Endothelial cell of umbilical vein (primary cell): ENCODE data around the gene FMN1. TPM values are rescaled to one million over a fixed set of nuclear protein-coding genes. Genes with fewer than 3 reads are reported as not detected.

ENCODE experiments used
- BruUV-seq: library from RNA; stranded (reverse); fragments of 400-500 nt; replicated peaks from 2 replicates; lab custom pipeline; 2021; lab: Mats Ljungman, UMichigan
- CTCF ChIA-PET: fragments of 300-600, 350-600 bp; sonication (Branson Sonifier 250); formaldehyde crosslinking; loops from one replicate; lab custom pipeline; 2021; ENCODE audit warnings: antibody characterized with exemption, inconsistent platforms; lab: Charles Lee
- POLR2A ChIA-PET: fragments of 300-600, 350-600 bp; sonication (Branson Sonifier 250); formaldehyde crosslinking; loops from one replicate; lab custom pipeline; 2021; ENCODE audit warnings: antibody characterized with exemption, inconsistent platforms; lab: Charles Lee
- DNase-seq: peaks from one replicate; pipeline ENCODE4 v3.0.0-alpha.2; 2011; ENCODE audit warnings: low read depth, low spot score
- FAIRE-seq: peaks from 2 replicates; lab custom pipeline; 2011; peaks lifted over from hg19 to GRCh38; lab: Jason Lieb, UNC
- H2AFZ ChIP-seq: 2 replicates; pipeline ENCODE4 v1.6.0; 2012; ENCODE audit warnings: low read depth, low read length, control low read depth, inconsistent platforms
- H3K27ac ChIP-seq: 2 replicates; pipeline ENCODE4 v1.5.1; 2011; ENCODE audit warnings: low read depth, mild to moderate bottlenecking, control low read depth, low read length, moderate library complexity; ENCODE audit not compliant: insufficient read depth
- H3K27me3 ChIP-seq, 2 experiments: 2 replicates each; pipeline versions ENCODE4 v1.6.0 to v1.6.1; 2011; ENCODE audit warnings: low read length in 2 of 2, mixed read lengths in 1 of 2; ENCODE audit not compliant: control insufficient read depth in 2 of 2, insufficient read depth in 2 of 2
- H3K36me3 ChIP-seq, 2 experiments: 2 replicates in 1 of 2; 3 replicates in 1 of 2; pipeline ENCODE4 v1.5.1; 2011; ENCODE audit warnings: low read length in 2 of 2, mild to moderate bottlenecking in 1 of 2, moderate library complexity in 1 of 2; ENCODE audit not compliant: control insufficient read depth in 2 of 2, insufficient read depth in 2 of 2; ENCODE audit errors: extremely low read depth in 1 of 2
- H3K4me1 ChIP-seq: 3 replicates; pipeline ENCODE4 v1.5.1; 2011; ENCODE audit warnings: mild to moderate bottlenecking, low read length; ENCODE audit not compliant: control insufficient read depth, insufficient read depth; ENCODE audit errors: extremely low read depth
- H3K4me2 ChIP-seq: 2 replicates; pipeline ENCODE4 v1.6.1; 2011; ENCODE audit warnings: low read length, control low read depth, mixed read lengths; ENCODE audit not compliant: insufficient read depth
- H3K4me3 ChIP-seq, 3 experiments: fragments of 200-600 bp in 1 of 3; sonication (generic), shearing (Covaris generic) in 1 of 3; replicated peaks in 1 of 3; 2 replicates each; pipeline ENCODE4 v1.5.1; 2011 to 2016; ENCODE audit warnings: control low read depth in 3 of 3, low read length in 3 of 3, mild to moderate bottlenecking in 2 of 3, inconsistent platforms in 1 of 3, low read depth in 1 of 3, moderate library complexity in 1 of 3; ENCODE audit not compliant: insufficient read depth in 1 of 3
- H3K79me2 ChIP-seq: 2 replicates; pipeline ENCODE4 v1.6.0; 2012; ENCODE audit warnings: low read length, inconsistent platforms; ENCODE audit not compliant: control insufficient read depth, insufficient read depth
- H3K9ac ChIP-seq: replicated peaks from 2 replicates; pipeline ENCODE3; 2011; ENCODE audit warnings: low read length, control low read depth; ENCODE audit not compliant: insufficient read depth; ENCODE audit errors: extremely low read depth
- H3K9me1 ChIP-seq: replicated peaks from 3 replicates; pipeline ENCODE4 v1.6.0; 2011; ENCODE audit warnings: mild to moderate bottlenecking, low read length; ENCODE audit not compliant: control insufficient read depth, insufficient read depth; ENCODE audit errors: extremely low read depth
- H3K9me3 ChIP-seq: replicated peaks from 2 replicates; pipeline ENCODE4 v1.5.1; 2012; ENCODE audit warnings: low read length, inconsistent platforms; ENCODE audit not compliant: control insufficient read depth, insufficient read depth
- H4K20me1 ChIP-seq: replicated peaks from 2 replicates; pipeline ENCODE3; 2011; ENCODE audit warnings: mild to moderate bottlenecking, low read length; ENCODE audit not compliant: control insufficient read depth, insufficient read depth; ENCODE audit errors: extremely low read depth
- EZH2 ChIP-seq: IDR thresholded peaks from 2 replicates; pipeline ENCODE4 v1.6.1; 2012; ENCODE audit warnings: borderline replicate concordance, low read depth, mild to moderate bottlenecking, moderate library complexity, low read length, inconsistent platforms; ENCODE audit not compliant: severe bottlenecking
- FOS ChIP-seq: IDR thresholded peaks from 2 replicates; pipeline ENCODE4 v1.6.1; 2011; ENCODE audit warnings: mild to moderate bottlenecking, low read length, moderate library complexity, borderline replicate concordance; ENCODE audit not compliant: insufficient read depth
- GATA2 ChIP-seq: IDR thresholded peaks from 2 replicates; pipeline ENCODE4 v1.7.0; 2011; ENCODE audit warnings: low read depth, mild to moderate bottlenecking, moderate library complexity, mixed read lengths, low read length; ENCODE audit not compliant: insufficient read length, insufficient read depth
- JUN ChIP-seq: IDR thresholded peaks from 2 replicates; pipeline ENCODE4 v1.6.1; 2011; ENCODE audit warnings: borderline replicate concordance, low read depth; ENCODE audit not compliant: insufficient read length, insufficient read depth
- MYC ChIP-seq: IDR thresholded peaks from one replicate; pipeline ENCODE4 v1.6.1; 2011; ENCODE audit warnings: mild to moderate bottlenecking, low read depth, low read length
- POLR2A ChIP-seq: IDR thresholded peaks from 2 replicates; pipeline ENCODE4 v1.6.1; 2012; ENCODE audit warnings: low read depth, mild to moderate bottlenecking, control low read depth, low read length
- POLR2AphosphoS5 ChIP-seq: IDR thresholded peaks from 2 replicates; pipeline ENCODE4 v1.6.1; 2012; ENCODE audit warnings: low read depth, mild to moderate bottlenecking, control low read depth, low read length, moderate library complexity; ENCODE audit not compliant: insufficient read depth
- dilution Hi-C: fragments of 300-500 bp; cut with MboI; formaldehyde crosslinking; loops from one replicate; pipeline ENCODE4 v1.15.0; 2019; ENCODE audit warnings: low sequenced_read_pairs; ENCODE audit not compliant: extremely low pct_ligation_motif_present
- intact Hi-C: fragments of 100-400 bp; cut with micrococcal nuclease; formaldehyde crosslinking; loops from one replicate; pipeline ENCODE4 v1.10.0; 2022
- polyA plus RNA-seq, 4 experiments: library from polyadenylated mRNA; depleted of rRNA in 3 of 4; stranded (reverse) in 3 of 4; unstranded in 1 of 4; fragments of >200 nt; gene quantifications; 2 replicates each; pipeline versions ENCODE4 v1.2.1 to v1.2.3, GENCODE V29; 2011 to 2012; ENCODE audit warnings: missing spikeins in 1 of 4
- total RNA-seq: library from RNA; stranded (reverse); gene quantifications from 2 replicates; pipeline ENCODE4 v1.2.3, GENCODE V29; 2021
- TF ChIP-seq, protein P1 (sequence below), 2 donors: IDR thresholded peaks; 1 replicate in 1 of 2; 2 replicates in 1 of 2; pipeline ENCODE4 v1.5.1; 2011; ENCODE audit warnings: low read length in 2 of 2, mild to moderate bottlenecking in 2 of 2, moderate library complexity in 2 of 2, control low read depth in 1 of 2, inconsistent platforms in 1 of 2, low read depth in 1 of 2; ENCODE audit not compliant: insufficient read depth in 1 of 2; ENCODE audit errors: extremely low read depth in 1 of 2
- TF ChIP-seq, protein P2 (sequence below): IDR thresholded peaks from 2 replicates; pipeline ENCODE4 v1.6.1; 2011; ENCODE audit not compliant: insufficient read depth, insufficient read length

The FMN1 gene
- total and polyA plus RNA-seq, 2 donors (not counting 3 experiments of a cell fraction or from before 2014, with no cell fraction given): 0.01 to 0.29 TPM

DNA sequence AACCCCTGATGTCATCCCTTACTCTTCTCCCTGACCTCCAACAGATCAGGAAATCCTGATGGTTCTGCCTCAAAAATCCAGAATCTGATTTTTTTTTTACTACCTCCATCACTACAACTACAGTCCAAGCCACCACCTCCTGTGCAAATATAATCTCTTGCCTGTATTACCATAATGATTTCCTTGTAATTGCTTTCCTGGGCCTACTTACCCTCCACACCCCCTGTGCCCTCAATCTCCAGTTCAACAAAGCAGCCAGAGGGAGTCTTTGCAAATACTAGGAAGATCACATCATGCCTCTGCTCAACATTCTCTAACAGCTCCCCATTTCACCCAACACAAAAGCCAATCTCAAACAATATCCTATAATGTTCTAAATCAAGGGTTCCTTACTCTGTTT is 159.9 kb downstream of the FMN1 start:
- POLR2A ChIA-PET: no interaction called here
- FAIRE-seq (no peak), DNase-seq (no peak)
- dilution Hi-C loops (no loop called here), intact Hi-C loops (no loop called here)
- H3K79me2 ChIP-seq: no peaks in the 10 kb centered on the region
- H3K27me3 ChIP-seq: no peaks in the 10 kb centered on the region
- no peaks in the 10 kb centered on the region for H3K9me3 ChIP-seq
- no peak for TF ChIP-seq MYC
- TF ChIP-seq, protein P1, sequence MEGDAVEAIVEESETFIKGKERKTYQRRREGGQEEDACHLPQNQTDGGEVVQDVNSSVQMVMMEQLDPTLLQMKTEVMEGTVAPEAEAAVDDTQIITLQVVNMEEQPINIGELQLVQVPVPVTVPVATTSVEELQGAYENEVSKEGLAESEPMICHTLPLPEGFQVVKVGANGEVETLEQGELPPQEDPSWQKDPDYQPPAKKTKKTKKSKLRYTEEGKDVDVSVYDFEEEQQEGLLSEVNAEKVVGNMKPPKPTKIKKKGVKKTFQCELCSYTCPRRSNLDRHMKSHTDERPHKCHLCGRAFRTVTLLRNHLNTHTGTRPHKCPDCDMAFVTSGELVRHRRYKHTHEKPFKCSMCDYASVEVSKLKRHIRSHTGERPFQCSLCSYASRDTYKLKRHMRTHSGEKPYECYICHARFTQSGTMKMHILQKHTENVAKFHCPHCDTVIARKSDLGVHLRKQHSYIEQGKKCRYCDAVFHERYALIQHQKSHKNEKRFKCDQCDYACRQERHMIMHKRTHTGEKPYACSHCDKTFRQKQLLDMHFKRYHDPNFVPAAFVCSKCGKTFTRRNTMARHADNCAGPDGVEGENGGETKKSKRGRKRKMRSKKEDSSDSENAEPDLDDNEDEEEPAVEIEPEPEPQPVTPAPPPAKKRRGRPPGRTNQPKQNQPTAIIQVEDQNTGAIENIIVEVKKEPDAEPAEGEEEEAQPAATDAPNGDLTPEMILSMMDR (IDR thresholded peaks at IDR 0.05; ENCODE audit: extremely low read depth in 1 of 2, insufficient read depth in 1 of 2, low read depth in 1 of 2, low read length in 2 of 2): no peak
- TF ChIP-seq POLR2AphosphoS5: no peak
- TF ChIP-seq, protein P2, sequence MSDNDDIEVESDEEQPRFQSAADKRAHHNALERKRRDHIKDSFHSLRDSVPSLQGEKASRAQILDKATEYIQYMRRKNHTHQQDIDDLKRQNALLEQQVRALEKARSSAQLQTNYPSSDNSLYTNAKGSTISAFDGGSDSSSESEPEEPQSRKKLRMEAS: no peak
- no peak for TF ChIP-seq POLR2A
- TF ChIP-seq JUN: no peak
- TF ChIP-seq FOS: no peak
- no peak for TF ChIP-seq GATA2
- no peak for TF ChIP-seq EZH2
- H3K9me1 ChIP-seq: no peaks in the 10 kb centered on the region
- no peaks in the 10 kb centered on the region for H3K36me3 ChIP-seq
- no peak overlapping the region for H3K27ac ChIP-seq
- no peak overlapping the region for H2AFZ ChIP-seq
- H3K4me3 ChIP-seq: no peak overlapping the region
- H3K4me1 ChIP-seq: no peaks in the 10 kb centered on the region
- H3K4me2 ChIP-seq: no peak overlapping the region
- CTCF ChIA-PET: interaction anchor here (1.5 kb wide), 1 partner anchor 12 kb away, joined by 4 read pairs; no protein-coding TSS in a partner anchor
- H3K9ac ChIP-seq: no peak overlapping the region
- no TSS peak for BruUV-seq
- no peaks in the 10 kb centered on the region for H4K20me1 ChIP-seq
